ENCODE results near the gene PNKP.

The PNKP gene

GRCh38 chr19:49812997-49813861 is 54.1 kb downstream of the PNKP start, which contains the start of gene FUZ:
Gene FUZ, minus strand, starts transcription at chr19:49813292. Its CDS starts 186 bp downstream, at chr19:49813106.
- CTCF ChIA-PET: interaction anchor here (0.6 to 1.6 kb wide), 6 partner anchors 12 to 141 kb away, joined by 3 to 7 read pairs (median 3); no protein-coding TSS in a partner anchor
- POLR2A ChIA-PET: interaction anchor here (0.5 to 2.5 kb wide), 24 partner anchors 8 to 233 kb away, joined by 3 to 23 read pairs (median 4); partner anchors contain the start of genes AKT1S1, AP2A1, NOSIP and NUP62
- peak within 1 kb of the TSS; percentile 67; the same call in 1 of the 2 replicates for H3K27ac ChIP-seq (ENCODE audit: extremely low read depth, low read depth, low read length)
- peak; percentile 54 for TF ChIP-seq ZNF692 (tag by site-specific recombination; IDR thresholded peaks at IDR 0.05)
- 0 out of 2 replicates have a peak, but pooled peaks have one; percentile 43 for TF ChIP-seq SP7 (tag by site-specific recombination; IDR thresholded peaks at IDR 0.05)
- TF ChIP-seq GFI1B (tag by site-specific recombination; IDR thresholded peaks at IDR 0.05): no peak
- TF ChIP-seq ZBTB7A (tag by site-specific recombination; IDR thresholded peaks at IDR 0.05; ENCODE audit: low read depth): no peak
- no peak for TF ChIP-seq ZNF148 (tag by site-specific recombination; IDR thresholded peaks at IDR 0.05; ENCODE audit: borderline replicate concordance)
- no peak for TF ChIP-seq ZNF510 (tag by site-specific recombination; IDR thresholded peaks at IDR 0.05; ENCODE audit: insufficient replicate concordance)
- no peak for TF ChIP-seq REST (tag by site-specific recombination; IDR thresholded peaks at IDR 0.05)
- peak; percentile 66 for TF ChIP-seq GLIS1 (tag by site-specific recombination; IDR thresholded peaks at IDR 0.05)
- no peak for TF ChIP-seq ZNF837 (tag by site-specific recombination; IDR thresholded peaks at IDR 0.05)
- no peak for TF ChIP-seq ZNF214 (tag by site-specific recombination; IDR thresholded peaks at IDR 0.05; ENCODE audit: borderline replicate concordance)
- TF ChIP-seq HOXA7 (CRISPR knock-in tag; IDR thresholded peaks at IDR 0.05; ENCODE audit: borderline replicate concordance): no peak
- TF ChIP-seq ZNF776 (tag by site-specific recombination; IDR thresholded peaks at IDR 0.05; ENCODE audit: borderline replicate concordance): no peak
- TF ChIP-seq ZNF37A (tag by site-specific recombination; IDR thresholded peaks at IDR 0.05): no peak
- TF ChIP-seq ZNF112 (tag by site-specific recombination; IDR thresholded peaks at IDR 0.05): no peak
- no peak for TF ChIP-seq TCF7L2 (IDR thresholded peaks at IDR 0.05; ENCODE audit: borderline replicate concordance, low read depth, low read length)
- no peak; the same call in 1 of the 2 replicates for TF ChIP-seq ZBTB48 (tag by site-specific recombination; IDR thresholded peaks at IDR 0.05)
- TF ChIP-seq ZSCAN23 (tag by site-specific recombination; IDR thresholded peaks at IDR 0.05): no peak
- no peak for TF ChIP-seq WT1 (tag by site-specific recombination; IDR thresholded peaks at IDR 0.05)
- TF ChIP-seq ZNF362 (tag by site-specific recombination; IDR thresholded peaks at IDR 0.05): peak; percentile 98
- TF ChIP-seq ZNF280D (tag by site-specific recombination; IDR thresholded peaks at IDR 0.05): no peak
- TF ChIP-seq ZSCAN30 (tag by site-specific recombination; IDR thresholded peaks at IDR 0.05): peak; percentile 62; the same call in 1 of the 2 replicates
- TF ChIP-seq ZFP37 (tag by site-specific recombination; IDR thresholded peaks at IDR 0.05): no peak
- peak; percentile 68 for TF ChIP-seq ZNF561 (tag by site-specific recombination; IDR thresholded peaks at IDR 0.05; ENCODE audit: borderline replicate concordance)

More at GRCh38 chr19:49812997-49813861, 54.1 kb downstream of the PNKP start, which contains the start of gene FUZ:
- peaks cover 0 to 15% of the 10 kb centered on the region in 2 experiments; a peak in 2 of 3 replicates for H3K36me3 ChIP-seq (ENCODE audit: control insufficient read depth in 2 of 2, insufficient read depth in 1 of 2, low read length in 2 of 2)
- peaks cover 2% of the 10 kb centered on the region; the same call in 1 of the 2 replicates for H3K4me1 ChIP-seq (ENCODE audit: control insufficient read depth, insufficient read depth, low read length)
- peak within 1 kb of the TSS; percentile 92 for H3K4me3 ChIP-seq (ENCODE audit: low read depth, low read length)
- no peaks in the 10 kb centered on the region for H3K9me3 ChIP-seq (ENCODE audit: control insufficient read depth, insufficient read depth, low read depth, low read length)

Data from HEK293 (cell line).